ENCODE measurements around the gene PIGC.

PIGC gene

GRCh38 chr1:172405912-172406311 is 38.0 kb downstream of the PIGC start:
- Histone ChIP-seq H2BK5ac (ENCODE audit: low read length) (no peak overlapping the region), H3K56ac (ENCODE audit: low read length) (no peak overlapping the region), H3K4me2 (ENCODE audit: low read length) (no peak overlapping the region), H3K36me3 (ENCODE audit: control insufficient read depth, insufficient read depth, low read length) (no peaks in the 10 kb centered on the region), H3K4ac (ENCODE audit: low read depth, low read length) (no peak overlapping the region), H2AK5ac (ENCODE audit: low read length) (no peak overlapping the region), H3K4me1 (ENCODE audit: control insufficient read depth, low read depth, low read length) (no peaks in the 10 kb centered on the region), H3K23ac (ENCODE audit: low read length) (no peak overlapping the region), H3K18ac (ENCODE audit: low read length) (no peak overlapping the region), H2BK120ac (ENCODE audit: low read depth, low read length) (no peak overlapping the region), H3K79me2 (ENCODE audit: control insufficient read depth, insufficient read depth, low read length) (no peaks in the 10 kb centered on the region), H3K4me3 (ENCODE audit: low read length) (no peak overlapping the region), H2BK15ac (replicated peaks; ENCODE audit: low read depth) (no peak overlapping the region), H3K9ac (ENCODE audit: low read length) (no peak overlapping the region), H4K5ac (ENCODE audit: low read length) (no peak overlapping the region), H3K79me1 (ENCODE audit: low read length) (no peaks in the 10 kb centered on the region), H4K8ac (ENCODE audit: low read depth, low read length) (no peak overlapping the region), H3K27me3 (ENCODE audit: insufficient read depth, low read length, poor library complexity) (no peaks in the 10 kb centered on the region), H3K27ac (ENCODE audit: low read depth, low read length) (no peak overlapping the region)
- no peak for DNase-seq

GRCh38 chr1:172404121-172404520 is 39.7 kb downstream of the PIGC start:
- no peak overlapping the region for H3K18ac ChIP-seq (ENCODE audit: low read length)
- no peak overlapping the region for H3K4ac ChIP-seq (ENCODE audit: low read depth, low read length)
- no peak overlapping the region for H4K5ac ChIP-seq (ENCODE audit: low read length)
- H3K36me3 ChIP-seq (ENCODE audit: control insufficient read depth, insufficient read depth, low read length), result no peaks in the 10 kb centered on the region
- no peak overlapping the region for H3K23ac ChIP-seq (ENCODE audit: low read length)
- no peak overlapping the region for H3K4me2 ChIP-seq (ENCODE audit: low read length)
- no peaks in the 10 kb centered on the region for H3K4me1 ChIP-seq (ENCODE audit: control insufficient read depth, low read depth, low read length)
- no peaks in the 10 kb centered on the region for H3K79me2 ChIP-seq (ENCODE audit: control insufficient read depth, insufficient read depth, low read length)
- no peak overlapping the region for H3K56ac ChIP-seq (ENCODE audit: low read length)
- no peak overlapping the region for H2AK5ac ChIP-seq (ENCODE audit: low read length)
- H3K27me3 ChIP-seq (ENCODE audit: insufficient read depth, low read length, poor library complexity), result no peaks in the 10 kb centered on the region
- H3K4me3 ChIP-seq (ENCODE audit: low read length), result no peak overlapping the region
- H3K9ac ChIP-seq (ENCODE audit: low read length), result no peak overlapping the region
- no peak overlapping the region for H2BK120ac ChIP-seq (ENCODE audit: low read depth, low read length)
- no peak overlapping the region for H2BK5ac ChIP-seq (ENCODE audit: low read length)
- no peak overlapping the region for H3K27ac ChIP-seq (ENCODE audit: low read depth, low read length)
- no peak overlapping the region for H2BK15ac ChIP-seq (replicated peaks; ENCODE audit: low read depth)
- no peak for DNase-seq
- no peak overlapping the region for H4K8ac ChIP-seq (ENCODE audit: low read depth, low read length)
- H3K79me1 ChIP-seq (ENCODE audit: low read length), result no peaks in the 10 kb centered on the region

- Histone ChIP-seq H3K79me2 (ENCODE audit: control insufficient read depth, insufficient read depth, low read length) (no peaks in the 10 kb centered on the region), H4K8ac (ENCODE audit: low read depth, low read length) (no peak overlapping the region), H3K23ac (ENCODE audit: low read length) (no peak overlapping the region), H3K4me1 (ENCODE audit: control insufficient read depth, low read depth, low read length) (no peaks in the 10 kb centered on the region), H3K27ac (ENCODE audit: low read depth, low read length) (no peak overlapping the region), H2BK5ac (ENCODE audit: low read length) (no peak overlapping the region), H3K4me3 (ENCODE audit: low read length) (no peak overlapping the region), H3K27me3 (ENCODE audit: insufficient read depth, low read length, poor library complexity) (no peaks in the 10 kb centered on the region), H3K79me1 (ENCODE audit: low read length) (no peaks in the 10 kb centered on the region), H2BK15ac (replicated peaks; ENCODE audit: low read depth) (no peak overlapping the region), H3K36me3 (ENCODE audit: control insufficient read depth, insufficient read depth, low read length) (no peaks in the 10 kb centered on the region), H3K4ac (ENCODE audit: low read depth, low read length) (no peak overlapping the region), H3K9ac (ENCODE audit: low read length) (no peak overlapping the region), H3K4me2 (ENCODE audit: low read length) (no peak overlapping the region), H2AK5ac (ENCODE audit: low read length) (no peak overlapping the region), H3K18ac (ENCODE audit: low read length) (no peak overlapping the region), H3K56ac (ENCODE audit: low read length) (no peak overlapping the region), H4K5ac (ENCODE audit: low read length) (no peak overlapping the region), H2BK120ac (ENCODE audit: low read depth, low read length) (no peak overlapping the region)
- DNase-seq, result no peak
- no CpG with 5 or more reads among the region's 1 CpG for WGBS (ENCODE audit: extremely low coverage, insufficient coverage, low lambda C conversion rate)
Measured at GRCh38 chr1:172402878-172403569, 40.8 kb downstream of the PIGC start.

GRCh38 chr1:172401892-172402291 is 42.0 kb downstream of the PIGC start:
- H3K23ac ChIP-seq (ENCODE audit: low read length), result no peak overlapping the region
- H3K18ac ChIP-seq (ENCODE audit: low read length), result no peak overlapping the region
- DNase-seq, result peak; percentile 76
- H3K4me2 ChIP-seq (ENCODE audit: low read length), result no peak overlapping the region
- H2AK5ac ChIP-seq (ENCODE audit: low read length), result no peak overlapping the region
- no peaks in the 10 kb centered on the region for H3K79me1 ChIP-seq (ENCODE audit: low read length)
- H3K4ac ChIP-seq (ENCODE audit: low read depth, low read length), result no peak overlapping the region
- no peak overlapping the region for H3K27ac ChIP-seq (ENCODE audit: low read depth, low read length)
- no peak overlapping the region for H4K8ac ChIP-seq (ENCODE audit: low read depth, low read length)
- no peak overlapping the region for H3K56ac ChIP-seq (ENCODE audit: low read length)
- no peaks in the 10 kb centered on the region for H3K27me3 ChIP-seq (ENCODE audit: insufficient read depth, low read length, poor library complexity)
- H3K4me1 ChIP-seq (ENCODE audit: control insufficient read depth, low read depth, low read length), result no peaks in the 10 kb centered on the region
- no peaks in the 10 kb centered on the region for H3K79me2 ChIP-seq (ENCODE audit: control insufficient read depth, insufficient read depth, low read length)
- no peak overlapping the region for H3K9ac ChIP-seq (ENCODE audit: low read length)
- H3K4me3 ChIP-seq (ENCODE audit: low read length), result no peak overlapping the region
- H2BK5ac ChIP-seq (ENCODE audit: low read length), result no peak overlapping the region
- no peaks in the 10 kb centered on the region for H3K36me3 ChIP-seq (ENCODE audit: control insufficient read depth, insufficient read depth, low read length)
- no peak overlapping the region for H2BK15ac ChIP-seq (replicated peaks; ENCODE audit: low read depth)
- H4K5ac ChIP-seq (ENCODE audit: low read length), result no peak overlapping the region
- no peak overlapping the region for H2BK120ac ChIP-seq (ENCODE audit: low read depth, low read length)
- no CpG with 5 or more reads among the region's 5 CpGs for WGBS (ENCODE audit: extremely low coverage, insufficient coverage, low lambda C conversion rate)

- no peak overlapping the region for H2BK120ac ChIP-seq (ENCODE audit: low read depth, low read length)
- H3K56ac ChIP-seq (ENCODE audit: low read length), result no peak overlapping the region
- H3K18ac ChIP-seq (ENCODE audit: low read length), result no peak overlapping the region
- H3K4me1 ChIP-seq (ENCODE audit: control insufficient read depth, low read depth, low read length), result no peaks in the 10 kb centered on the region
- no peak overlapping the region for H3K4me3 ChIP-seq (ENCODE audit: low read length)
- no peaks in the 10 kb centered on the region for H3K79me1 ChIP-seq (ENCODE audit: low read length)
- no peak for DNase-seq
- no peak overlapping the region for H3K4ac ChIP-seq (ENCODE audit: low read depth, low read length)
- H3K4me2 ChIP-seq (ENCODE audit: low read length), result no peak overlapping the region
- no peak overlapping the region for H2AK5ac ChIP-seq (ENCODE audit: low read length)
- no peaks in the 10 kb centered on the region for H3K36me3 ChIP-seq (ENCODE audit: control insufficient read depth, insufficient read depth, low read length)
- no peaks in the 10 kb centered on the region for H3K79me2 ChIP-seq (ENCODE audit: control insufficient read depth, insufficient read depth, low read length)
- no peak overlapping the region for H2BK15ac ChIP-seq (replicated peaks; ENCODE audit: low read depth)
- no peak overlapping the region for H3K27ac ChIP-seq (ENCODE audit: low read depth, low read length)
- no peak overlapping the region for H3K23ac ChIP-seq (ENCODE audit: low read length)
- H2BK5ac ChIP-seq (ENCODE audit: low read length), result no peak overlapping the region
- H3K9ac ChIP-seq (ENCODE audit: low read length), result no peak overlapping the region
- no peaks in the 10 kb centered on the region for H3K27me3 ChIP-seq (ENCODE audit: insufficient read depth, low read length, poor library complexity)
- H4K5ac ChIP-seq (ENCODE audit: low read length), result no peak overlapping the region
- no peak overlapping the region for H4K8ac ChIP-seq (ENCODE audit: low read depth, low read length)
Measured at GRCh38 chr1:172401477-172401876, 42.4 kb downstream of the PIGC start.

- H4K8ac ChIP-seq (ENCODE audit: low read depth, low read length), result no peak overlapping the region
- no peaks in the 10 kb centered on the region for H3K4me1 ChIP-seq (ENCODE audit: control insufficient read depth, low read depth, low read length)
- no peak overlapping the region for H3K4ac ChIP-seq (ENCODE audit: low read depth, low read length)
- H3K4me3 ChIP-seq (ENCODE audit: low read length), result no peak overlapping the region
- H3K79me2 ChIP-seq (ENCODE audit: control insufficient read depth, insufficient read depth, low read length), result no peaks in the 10 kb centered on the region
- no peak overlapping the region for H3K9ac ChIP-seq (ENCODE audit: low read length)
- no peak overlapping the region for H3K27ac ChIP-seq (ENCODE audit: low read depth, low read length)
- no peak overlapping the region for H3K18ac ChIP-seq (ENCODE audit: low read length)
- H2BK5ac ChIP-seq (ENCODE audit: low read length), result no peak overlapping the region
- no peak overlapping the region for H2BK15ac ChIP-seq (replicated peaks; ENCODE audit: low read depth)
- WGBS (ENCODE audit: extremely low coverage, insufficient coverage, low lambda C conversion rate), result no CpG with 5 or more reads among the region's 1 CpG
- DNase-seq, result no peak
- H3K36me3 ChIP-seq (ENCODE audit: control insufficient read depth, insufficient read depth, low read length), result no peaks in the 10 kb centered on the region
- H2AK5ac ChIP-seq (ENCODE audit: low read length), result no peak overlapping the region
- H3K27me3 ChIP-seq (ENCODE audit: insufficient read depth, low read length, poor library complexity), result no peaks in the 10 kb centered on the region
- no peak overlapping the region for H3K23ac ChIP-seq (ENCODE audit: low read length)
- H3K56ac ChIP-seq (ENCODE audit: low read length), result no peak overlapping the region
- no peaks in the 10 kb centered on the region for H3K79me1 ChIP-seq (ENCODE audit: low read length)
- no peak overlapping the region for H3K4me2 ChIP-seq (ENCODE audit: low read length)
- H2BK120ac ChIP-seq (ENCODE audit: low read depth, low read length), result no peak overlapping the region
- H4K5ac ChIP-seq (ENCODE audit: low read length), result no peak overlapping the region
Measured at GRCh38 chr1:172400722-172401105, 43.2 kb downstream of the PIGC start.

All from mesendoderm (in vitro differentiated cells).